HepG2 (cell line): ENCODE results near the gene CSNK1D. TPM values are rescaled to one million over a fixed set of nuclear protein-coding genes. Genes with fewer than 3 reads are reported as not detected.

Experiments
- CAMTA2 ChIP-seq: sonication (generic); formaldehyde crosslinking; IDR thresholded peaks from 2 replicates; pipeline ENCODE4 v1.4.0; 2020; ENCODE audit warnings: mild to moderate bottlenecking, missing genetic modification reagents, borderline replicate concordance
- JUN ChIP-seq: sonication (generic); formaldehyde crosslinking; IDR thresholded peaks from 2 replicates; pipeline ENCODE4 v1.4.0; 2020; ENCODE audit warnings: mild to moderate bottlenecking, missing genetic modification reagents
- MTF2 ChIP-seq: sonication (generic); formaldehyde crosslinking; IDR thresholded peaks from 2 replicates; pipeline ENCODE4 v1.5.0; 2020; ENCODE audit warnings: missing genetic modification reagents, borderline replicate concordance
- PAF1 ChIP-seq: IDR thresholded peaks from 2 replicates; pipeline ENCODE4 v1.6.1; 2016; ENCODE audit warnings: missing genetic modification reagents, missing compliant biosample characterization
- REL ChIP-seq: sonication (generic); formaldehyde crosslinking; conservative IDR thresholded peaks from 2 replicates; pipeline ENCODE4 v1.8.0; 2022; ENCODE audit warnings: mild to moderate bottlenecking, missing genetic modification reagents, moderate library complexity
- SIN3B ChIP-seq: fragments of 150-350 bp; IDR thresholded peaks from 2 replicates; pipeline ENCODE4 v1.6.1; 2014; ENCODE audit warnings: low read length
- SP5 ChIP-seq: IDR thresholded peaks from 2 replicates; pipeline ENCODE4 v1.6.1; 2016; ENCODE audit warnings: low read depth, borderline replicate concordance
- ZNF562 ChIP-seq: sonication (generic); formaldehyde crosslinking; IDR thresholded peaks from 2 replicates; pipeline ENCODE4 v1.8.0; 2022; ENCODE audit warnings: missing genetic modification reagents, borderline replicate concordance
- ZNF572 ChIP-seq: sonication (generic); formaldehyde crosslinking; IDR thresholded peaks from 2 replicates; pipeline ENCODE4 v1.5.1; 2020; ENCODE audit warnings: mild to moderate bottlenecking, missing genetic modification reagents
- ZNF615 ChIP-seq: sonication (generic); formaldehyde crosslinking; IDR thresholded peaks from 2 replicates; pipeline ENCODE4 v1.5.0; 2020; ENCODE audit warnings: mild to moderate bottlenecking, missing genetic modification reagents, borderline replicate concordance
- ZNF878 ChIP-seq: sonication (generic); formaldehyde crosslinking; IDR thresholded peaks from 2 replicates; pipeline ENCODE4 v1.8.1; 2023; ENCODE audit warnings: mild to moderate bottlenecking, missing genetic modification reagents, moderate library complexity
- polyA plus RNA-seq, 8 experiments: library from polyadenylated mRNA; depleted of rRNA in 3 of 8; stranded (reverse) in 7 of 8; unstranded in 1 of 8; fragments of >200 nt; fragmentation: Illumina TruSeq in 4 of 8; extraction: Trizol in 4 of 8; gene quantifications; 2 replicates each; pipeline versions ENCODE4 v1.2.1 to v1.2.3, GENCODE V29; 2011 to 2016; ENCODE audit warnings: low read depth in 4 of 8, missing spikeins in 1 of 8, mixed read lengths in 1 of 8; ENCODE audit not compliant: insufficient read depth in 1 of 8
- total RNA-seq, 5 experiments: library from RNA; depleted of rRNA; stranded (reverse); fragments of >200 nt; fragmentation: Illumina TruSeq; extraction: Trizol; gene quantifications; 2 replicates each; pipeline ENCODE4 v1.2.3, GENCODE V29; 2016; ENCODE audit warnings: low read depth in 1 of 5
- TF ChIP-seq, protein P1 (sequence below): sonication (generic); formaldehyde crosslinking; IDR thresholded peaks from one replicate; pipeline ENCODE4 v1.5.1; 2020; ENCODE audit warnings: mild to moderate bottlenecking, missing genetic modification reagents; ENCODE audit errors: not compliant biosample characterization
- TF ChIP-seq, protein P2 (sequence below): IDR thresholded peaks from 2 replicates; pipeline ENCODE4 v1.6.1; 2016
- TF ChIP-seq, protein P3 (sequence below): sonication (generic); formaldehyde crosslinking; IDR thresholded peaks from 2 replicates; pipeline ENCODE4 v1.4.0; 2020; ENCODE audit warnings: mild to moderate bottlenecking, missing genetic modification reagents
- TF ChIP-seq, protein P4 (sequence below): sonication (generic); formaldehyde crosslinking; IDR thresholded peaks from 2 replicates; pipeline ENCODE4 v1.5.1; 2020; ENCODE audit warnings: missing genetic modification reagents, mild to moderate bottlenecking, borderline replicate concordance
- TF ChIP-seq, protein P5 (sequence below): sonication (generic); formaldehyde crosslinking; IDR thresholded peaks from 2 replicates; pipeline ENCODE4 v1.5.0; 2020; ENCODE audit warnings: mild to moderate bottlenecking, missing genetic modification reagents

Gene CSNK1D
- total and polyA plus RNA-seq, 2 of the 13 experiments (the other 11 are each of a cell fraction or from before 2014, with no cell fraction given): 31.5 to 128 TPM

DNA sequence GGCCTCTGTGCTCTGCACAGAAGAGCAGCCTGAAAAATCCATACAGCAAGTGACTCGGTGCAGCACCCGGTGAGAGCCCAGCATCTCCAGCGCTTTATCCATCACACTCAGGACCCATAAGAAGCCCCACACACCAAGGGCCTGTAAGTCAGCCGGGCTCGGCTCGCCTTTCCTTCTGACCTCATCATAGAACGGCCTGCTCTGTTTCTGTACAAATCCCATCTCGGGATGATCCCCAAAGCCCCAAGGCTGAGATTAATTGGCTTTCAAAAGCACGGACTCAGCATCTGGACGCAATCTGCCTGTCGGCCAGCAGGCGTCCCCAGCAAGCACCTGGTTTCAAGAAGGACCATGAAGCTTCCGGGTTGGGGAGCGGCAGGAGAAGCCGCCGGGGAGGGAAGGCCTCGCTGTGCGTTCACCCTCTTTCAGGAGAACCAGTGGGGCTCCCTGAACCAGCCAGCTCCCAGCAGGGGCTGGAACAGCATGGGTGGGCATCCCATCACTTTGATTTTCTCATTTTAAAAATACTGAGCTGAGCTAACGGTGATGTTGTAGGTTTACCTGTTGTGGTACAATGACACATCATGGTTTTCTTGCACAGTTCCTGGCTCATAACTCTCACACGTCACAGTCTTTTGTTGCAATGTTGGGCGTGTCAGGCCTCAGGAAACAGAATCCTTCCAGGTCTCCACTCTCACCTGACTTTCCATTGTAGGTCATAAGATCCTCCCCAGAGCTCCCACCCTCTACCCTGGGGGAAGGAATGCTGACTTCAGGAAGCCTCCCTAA lies 67.6 kb downstream of the CSNK1D start (continued):
- TF ChIP-seq, protein P1, sequence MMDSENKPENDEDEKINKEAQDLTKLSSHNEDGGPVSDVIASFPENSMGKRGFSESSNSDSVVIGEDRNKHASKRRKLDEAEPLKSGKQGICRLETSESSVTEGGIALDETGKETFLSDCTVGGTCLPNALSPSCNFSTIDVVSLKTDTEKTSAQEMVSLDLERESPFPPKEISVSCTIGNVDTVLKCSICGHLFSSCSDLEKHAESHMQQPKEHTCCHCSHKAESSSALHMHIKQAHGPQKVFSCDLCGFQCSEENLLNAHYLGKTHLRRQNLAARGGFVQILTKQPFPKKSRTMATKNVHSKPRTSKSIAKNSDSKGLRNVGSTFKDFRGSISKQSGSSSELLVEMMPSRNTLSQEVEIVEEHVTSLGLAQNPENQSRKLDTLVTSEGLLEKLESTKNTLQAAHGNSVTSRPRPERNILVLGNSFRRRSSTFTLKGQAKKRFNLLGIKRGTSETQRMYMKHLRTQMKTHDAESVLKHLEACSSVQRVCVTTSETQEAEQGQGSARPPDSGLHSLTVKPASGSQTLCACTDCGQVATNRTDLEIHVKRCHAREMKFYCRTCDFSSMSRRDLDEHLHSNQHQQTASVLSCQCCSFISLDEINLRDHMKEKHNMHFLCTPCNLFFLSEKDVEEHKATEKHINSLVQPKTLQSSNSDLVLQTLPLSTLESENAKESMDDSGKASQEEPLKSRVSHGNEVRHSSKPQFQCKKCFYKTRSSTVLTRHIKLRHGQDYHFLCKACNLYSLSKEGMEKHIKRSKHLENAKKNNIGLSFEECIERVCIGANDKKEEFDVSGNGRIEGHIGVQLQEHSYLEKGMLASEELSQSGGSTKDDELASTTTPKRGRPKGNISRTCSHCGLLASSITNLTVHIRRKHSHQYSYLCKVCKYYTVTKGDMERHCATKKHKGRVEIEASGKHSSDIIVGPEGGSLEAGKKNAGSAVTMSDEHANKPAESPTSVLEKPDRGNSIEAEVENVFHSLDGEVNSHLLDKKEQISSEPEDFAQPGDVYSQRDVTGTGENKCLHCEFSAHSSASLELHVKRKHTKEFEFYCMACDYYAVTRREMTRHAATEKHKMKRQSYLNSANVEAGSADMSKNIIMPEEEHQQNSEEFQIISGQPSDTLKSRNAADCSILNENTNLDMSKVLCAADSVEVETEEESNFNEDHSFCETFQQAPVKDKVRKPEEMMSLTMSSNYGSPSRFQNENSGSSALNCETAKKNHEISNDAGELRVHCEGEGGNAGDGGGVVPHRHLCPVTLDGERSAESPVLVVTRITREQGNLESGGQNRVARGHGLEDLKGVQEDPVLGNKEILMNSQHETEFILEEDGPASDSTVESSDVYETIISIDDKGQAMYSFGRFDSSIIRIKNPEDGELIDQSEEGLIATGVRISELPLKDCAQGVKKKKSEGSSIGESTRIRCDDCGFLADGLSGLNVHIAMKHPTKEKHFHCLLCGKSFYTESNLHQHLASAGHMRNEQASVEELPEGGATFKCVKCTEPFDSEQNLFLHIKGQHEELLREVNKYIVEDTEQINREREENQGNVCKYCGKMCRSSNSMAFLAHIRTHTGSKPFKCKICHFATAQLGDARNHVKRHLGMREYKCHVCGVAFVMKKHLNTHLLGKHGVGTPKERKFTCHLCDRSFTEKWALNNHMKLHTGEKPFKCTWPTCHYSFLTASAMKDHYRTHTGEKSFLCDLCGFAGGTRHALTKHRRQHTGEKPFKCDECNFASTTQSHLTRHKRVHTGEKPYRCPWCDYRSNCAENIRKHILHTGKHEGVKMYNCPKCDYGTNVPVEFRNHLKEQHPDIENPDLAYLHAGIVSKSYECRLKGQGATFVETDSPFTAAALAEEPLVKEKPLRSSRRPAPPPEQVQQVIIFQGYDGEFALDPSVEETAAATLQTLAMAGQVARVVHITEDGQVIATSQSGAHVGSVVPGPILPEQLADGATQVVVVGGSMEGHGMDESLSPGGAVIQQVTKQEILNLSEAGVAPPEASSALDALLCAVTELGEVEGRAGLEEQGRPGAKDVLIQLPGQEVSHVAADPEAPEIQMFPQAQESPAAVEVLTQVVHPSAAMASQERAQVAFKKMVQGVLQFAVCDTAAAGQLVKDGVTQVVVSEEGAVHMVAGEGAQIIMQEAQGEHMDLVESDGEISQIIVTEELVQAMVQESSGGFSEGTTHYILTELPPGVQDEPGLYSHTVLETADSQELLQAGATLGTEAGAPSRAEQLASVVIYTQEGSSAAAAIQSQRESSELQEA (CRISPR knock-in tag): peak; percentile 41
- TF ChIP-seq JUN (CRISPR knock-in tag) (no peak), ZNF615 (CRISPR knock-in tag) (0 out of 2 replicates have a peak, but pooled peaks have one; percentile 32), ZNF878 (no peak), PAF1 (CRISPR knock-in tag) (no peak), ZNF562 (CRISPR knock-in tag) (no peak), SIN3B (no peak), SP5 (CRISPR knock-in tag) (peak; percentile 43; the same call in 1 of the 2 replicates), REL (CRISPR knock-in tag) (no peak), ZNF572 (CRISPR knock-in tag) (no peak), CAMTA2 (CRISPR knock-in tag) (no peak), MTF2 (0 out of 2 replicates have a peak, but pooled peaks have one; percentile 31)
- TF ChIP-seq, protein P2, sequence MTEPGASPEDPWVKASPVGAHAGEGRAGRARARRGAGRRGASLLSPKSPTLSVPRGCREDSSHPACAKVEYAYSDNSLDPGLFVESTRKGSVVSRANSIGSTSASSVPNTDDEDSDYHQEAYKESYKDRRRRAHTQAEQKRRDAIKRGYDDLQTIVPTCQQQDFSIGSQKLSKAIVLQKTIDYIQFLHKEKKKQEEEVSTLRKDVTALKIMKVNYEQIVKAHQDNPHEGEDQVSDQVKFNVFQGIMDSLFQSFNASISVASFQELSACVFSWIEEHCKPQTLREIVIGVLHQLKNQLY (CRISPR knock-in tag): peak; percentile 57
- TF ChIP-seq, protein P3, sequence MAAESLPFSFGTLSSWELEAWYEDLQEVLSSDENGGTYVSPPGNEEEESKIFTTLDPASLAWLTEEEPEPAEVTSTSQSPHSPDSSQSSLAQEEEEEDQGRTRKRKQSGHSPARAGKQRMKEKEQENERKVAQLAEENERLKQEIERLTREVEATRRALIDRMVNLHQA (CRISPR knock-in tag): no peak
- TF ChIP-seq, protein P4, sequence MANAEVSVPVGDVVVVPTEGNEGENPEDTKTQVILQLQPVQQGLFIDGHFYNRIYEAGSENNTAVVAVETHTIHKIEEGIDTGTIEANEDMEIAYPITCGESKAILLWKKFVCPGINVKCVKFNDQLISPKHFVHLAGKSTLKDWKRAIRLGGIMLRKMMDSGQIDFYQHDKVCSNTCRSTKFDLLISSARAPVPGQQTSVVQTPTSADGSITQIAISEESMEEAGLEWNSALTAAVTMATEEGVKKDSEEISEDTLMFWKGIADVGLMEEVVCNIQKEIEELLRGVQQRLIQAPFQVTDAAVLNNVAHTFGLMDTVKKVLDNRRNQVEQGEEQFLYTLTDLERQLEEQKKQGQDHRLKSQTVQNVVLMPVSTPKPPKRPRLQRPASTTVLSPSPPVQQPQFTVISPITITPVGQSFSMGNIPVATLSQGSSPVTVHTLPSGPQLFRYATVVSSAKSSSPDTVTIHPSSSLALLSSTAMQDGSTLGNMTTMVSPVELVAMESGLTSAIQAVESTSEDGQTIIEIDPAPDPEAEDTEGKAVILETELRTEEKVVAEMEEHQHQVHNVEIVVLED (CRISPR knock-in tag): peak; percentile 40; the same call in 1 of the 2 replicates
- TF ChIP-seq, protein P5, sequence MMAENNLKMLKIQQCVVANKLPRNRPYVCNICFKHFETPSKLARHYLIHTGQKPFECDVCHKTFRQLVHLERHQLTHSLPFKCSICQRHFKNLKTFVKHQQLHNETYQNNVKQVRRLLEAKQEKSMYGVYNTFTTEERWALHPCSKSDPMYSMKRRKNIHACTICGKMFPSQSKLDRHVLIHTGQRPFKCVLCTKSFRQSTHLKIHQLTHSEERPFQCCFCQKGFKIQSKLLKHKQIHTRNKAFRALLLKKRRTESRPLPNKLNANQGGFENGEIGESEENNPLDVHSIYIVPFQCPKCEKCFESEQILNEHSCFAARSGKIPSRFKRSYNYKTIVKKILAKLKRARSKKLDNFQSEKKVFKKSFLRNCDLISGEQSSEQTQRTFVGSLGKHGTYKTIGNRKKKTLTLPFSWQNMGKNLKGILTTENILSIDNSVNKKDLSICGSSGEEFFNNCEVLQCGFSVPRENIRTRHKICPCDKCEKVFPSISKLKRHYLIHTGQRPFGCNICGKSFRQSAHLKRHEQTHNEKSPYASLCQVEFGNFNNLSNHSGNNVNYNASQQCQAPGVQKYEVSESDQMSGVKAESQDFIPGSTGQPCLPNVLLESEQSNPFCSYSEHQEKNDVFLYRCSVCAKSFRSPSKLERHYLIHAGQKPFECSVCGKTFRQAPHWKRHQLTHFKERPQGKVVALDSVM (CRISPR knock-in tag): no peak
